T-helper 1 cell (primary cell): ENCODE results near the gene ZNF732.
"Not testable (repeated sequence)": the region's sequence is repeated elsewhere in the genome, so short reads cannot be mapped to it uniquely, and the experiment has no call there.

Experiments used
- DNase-seq, 5 donors: peaks; one replicate each; pipeline ENCODE4 v3.0.0-alpha.2; 2012 to 2020
- total RNA-seq, 4 donors: gene quantifications; one replicate each; lab custom pipeline; 2026; lab: John Stamatoyannopoulos, UW

The ZNF732 gene
- total RNA-seq, result 0 reads per million in 4 donors

GRCh38 chr4:304969-305680 is at the start of gene ZNF732:
TSS of gene ZNF732 (minus strand) at chr4:305474. CDS start at chr4:305310, 164 bp downstream.
- no peak for DNase-seq

- DNase-seq, result no peak
Observed at GRCh38 chr4:340011-340410, 34.7 kb upstream of the ZNF732 start.

- DNase-seq, result no peak
Observed at GRCh38 chr4:338759-339097, 33.5 kb upstream of the ZNF732 start.

- DNase-seq, result peak in 1 of 5 donors; percentile 3
Observed at GRCh38 chr4:337932-338758, 32.9 kb upstream of the ZNF732 start.

GRCh38 chr4:337143-337931 is 32.1 kb upstream of the ZNF732 start, which contains the start of gene ZNF141:
TSS of gene ZNF141 (plus strand) at chr4:337814. CDS start at chr4:337984, 170 bp downstream.
- peak; percentile 78 to 97 (median 84) for DNase-seq

- DNase-seq, result no peak
Observed at GRCh38 chr4:336893-337142, 31.5 kb upstream of the ZNF732 start.

GRCh38 chr4:336099-336892 is 31.0 kb upstream of the ZNF732 start:
- peak in 2 of 5 donors; percentile 1 to 2 for DNase-seq

GRCh38 chr4:335515-335914 is 30.2 kb upstream of the ZNF732 start:
- DNase-seq, result no peak

GRCh38 chr4:328729-329128 is 23.5 kb upstream of the ZNF732 start:
- DNase-seq, result no peak

GRCh38 chr4:314296-314903 is 9.1 kb upstream of the ZNF732 start:
- DNase-seq, result no peak

- DNase-seq, result no peak
Observed at GRCh38 chr4:309807-310206, 4.5 kb upstream of the ZNF732 start.

GRCh38 chr4:306551-306961 is 1.3 kb upstream of the ZNF732 start:
- DNase-seq, result no peak

GRCh38 chr4:304516-304915 is 758 bp downstream of the ZNF732 start:
- DNase-seq, result not testable (repeated sequence)

- DNase-seq, result no peak
Observed at GRCh38 chr4:302381-302780, 2.9 kb downstream of the ZNF732 start.

GRCh38 chr4:294732-295131 is 10.5 kb downstream of the ZNF732 start:
- no peak for DNase-seq

- DNase-seq, result no peak
Observed at GRCh38 chr4:288891-289290, 16.4 kb downstream of the ZNF732 start.

- no peak for DNase-seq
Observed at GRCh38 chr4:273309-274017, 31.8 kb downstream of the ZNF732 start.

- no peak for DNase-seq
Observed at GRCh38 chr4:271492-272103, 33.7 kb downstream of the ZNF732 start.

- not testable (repeated sequence) for DNase-seq
Observed at GRCh38 chr4:259240-259639, 46.0 kb downstream of the ZNF732 start.

GRCh38 chr4:256492-256891 is 48.8 kb downstream of the ZNF732 start:
- DNase-seq, result no peak
